Measurements from ENCODE around the gene SUFU. TPM values are rescaled to one million over a fixed set of nuclear protein-coding genes. Genes with fewer than 3 reads are reported as not detected.

SUFU gene
- total and polyA plus RNA-seq, 7 donors, result 1.2 to 10.5 (median 6.6) TPM

- TF ChIP-seq POLR2AphosphoS5 (IDR thresholded peaks at IDR 0.05) (no peak), EP300 (IDR thresholded peaks at IDR 0.05) (no peak), POLR2A (IDR thresholded peaks at IDR 0.05) (no peak), CTCF (IDR thresholded peaks at IDR 0.05) (no peak)
- DNase-seq, result no peak
- no peaks in the 10 kb centered on the region for H3K27me3 ChIP-seq
- H3K9me3 ChIP-seq, result no peaks in the 10 kb centered on the region
- no peak overlapping the region for H3K27ac ChIP-seq
- WGBS, 2 donors, result 88 to 98% methylated on average over 1 of the region's 1 CpG
- no peak overlapping the region for H3K4me3 ChIP-seq
- intact Hi-C loops (cut with DNase I), result no loop called here
- H3K36me3 ChIP-seq, result peaks cover 0 to 23% (median 3%) of the 10 kb centered on the region in 4 donors
- H3K4me1 ChIP-seq, result peaks cover 0 to 14% (median 9%) of the 10 kb centered on the region in 4 donors
These were observed 45.8 kb downstream of the SUFU start for GRCh38 chr10:102549549-102549948.

GRCh38 chr10:102550636-102551210 is 47.0 kb downstream of the SUFU start:
- intact Hi-C loops (cut with DNase I), result no loop called here
- Histone ChIP-seq H3K27ac (no peak overlapping the region), H3K36me3 (peaks cover 0 to 23% (median 3%) of the 10 kb centered on the region in 4 donors), H3K4me1 (peaks cover 0 to 14% (median 8%) of the 10 kb centered on the region in 4 donors), H3K9me3 (no peaks in the 10 kb centered on the region), H3K4me3 (no peak overlapping the region), H3K27me3 (no peaks in the 10 kb centered on the region)
- no peak for DNase-seq
- WGBS, 2 donors, result 97 to 99% methylated on average over 9 of the region's 9 CpGs
- TF ChIP-seq CTCF (IDR thresholded peaks at IDR 0.05) (no peak), EP300 (IDR thresholded peaks at IDR 0.05) (no peak), POLR2AphosphoS5 (IDR thresholded peaks at IDR 0.05) (no peak), POLR2A (IDR thresholded peaks at IDR 0.05) (no peak)

GRCh38 chr10:102552533-102552932 is 48.8 kb downstream of the SUFU start:
- Histone ChIP-seq H3K4me3 (no peak overlapping the region), H3K27ac (no peak overlapping the region), H3K4me1 (peaks cover 0 to 5% (median 0%) of the 10 kb centered on the region in 4 donors), H3K9me3 (no peaks in the 10 kb centered on the region), H3K27me3 (no peaks in the 10 kb centered on the region), H3K36me3 (peaks cover 0 to 23% (median 3%) of the 10 kb centered on the region in 4 donors)
- intact Hi-C loops (cut with DNase I), result no loop called here
- TF ChIP-seq POLR2A (IDR thresholded peaks at IDR 0.05) (no peak), POLR2AphosphoS5 (IDR thresholded peaks at IDR 0.05) (no peak), CTCF (IDR thresholded peaks at IDR 0.05) (no peak), EP300 (IDR thresholded peaks at IDR 0.05) (no peak)
- no peak for DNase-seq
- WGBS, 2 donors, result 91 to 96% methylated on average over 2 of the region's 2 CpGs

- intact Hi-C loops (cut with DNase I), result no loop called here
- Histone ChIP-seq H3K36me3 (peaks cover 0 to 23% (median 3%) of the 10 kb centered on the region in 4 donors), H3K4me3 (no peak overlapping the region), H3K27me3 (no peaks in the 10 kb centered on the region), H3K9me3 (no peaks in the 10 kb centered on the region), H3K27ac (no peak overlapping the region), H3K4me1 (peaks cover 0 to 5% (median 0%) of the 10 kb centered on the region in 4 donors)
- 97 to 98% methylated on average over 7 of the region's 7 CpGs for WGBS, 2 donors
- no peak for TF ChIP-seq POLR2AphosphoS5 (IDR thresholded peaks at IDR 0.05)
- no peak for TF ChIP-seq POLR2A (IDR thresholded peaks at IDR 0.05)
- TF ChIP-seq EP300 (IDR thresholded peaks at IDR 0.05), result no peak
- TF ChIP-seq CTCF (IDR thresholded peaks at IDR 0.05), result no peak
- DNase-seq, result no peak
These were observed 50.0 kb downstream of the SUFU start for GRCh38 chr10:102553771-102554170.

- DNase-seq, result no peak
- intact Hi-C loops (cut with DNase I), result no loop called here
- Histone ChIP-seq H3K27me3 (no peaks in the 10 kb centered on the region), H3K4me1 (peaks cover 0 to 5% (median 0%) of the 10 kb centered on the region in 4 donors), H3K4me3 (no peak overlapping the region), H3K27ac (no peak overlapping the region), H3K9me3 (no peaks in the 10 kb centered on the region), H3K36me3 (peaks cover 0 to 23% (median 3%) of the 10 kb centered on the region in 4 donors)
- whole genome bisulfite sequencing, 2 donors, result 97 to 98% methylated on average over 5 of the region's 5 CpGs
- TF ChIP-seq POLR2AphosphoS5 (IDR thresholded peaks at IDR 0.05) (no peak), POLR2A (IDR thresholded peaks at IDR 0.05) (no peak), EP300 (IDR thresholded peaks at IDR 0.05) (no peak), CTCF (IDR thresholded peaks at IDR 0.05) (no peak)
These were observed 50.8 kb downstream of the SUFU start for GRCh38 chr10:102554531-102554930.

Data from sigmoid colon (tissue), 7 donors.